LNCAP (cell line): Measurements from ENCODE around the gene NKX6-1.

Experiments
- TF ChIP-seq, protein P1 (sequence below): fragments of 450-650 bp; IDR thresholded peaks from 2 replicates; pipeline ENCODE4 v1.5.1; 2017; ENCODE audit warnings: mild to moderate bottlenecking

The NKX6-1 gene

DNA sequence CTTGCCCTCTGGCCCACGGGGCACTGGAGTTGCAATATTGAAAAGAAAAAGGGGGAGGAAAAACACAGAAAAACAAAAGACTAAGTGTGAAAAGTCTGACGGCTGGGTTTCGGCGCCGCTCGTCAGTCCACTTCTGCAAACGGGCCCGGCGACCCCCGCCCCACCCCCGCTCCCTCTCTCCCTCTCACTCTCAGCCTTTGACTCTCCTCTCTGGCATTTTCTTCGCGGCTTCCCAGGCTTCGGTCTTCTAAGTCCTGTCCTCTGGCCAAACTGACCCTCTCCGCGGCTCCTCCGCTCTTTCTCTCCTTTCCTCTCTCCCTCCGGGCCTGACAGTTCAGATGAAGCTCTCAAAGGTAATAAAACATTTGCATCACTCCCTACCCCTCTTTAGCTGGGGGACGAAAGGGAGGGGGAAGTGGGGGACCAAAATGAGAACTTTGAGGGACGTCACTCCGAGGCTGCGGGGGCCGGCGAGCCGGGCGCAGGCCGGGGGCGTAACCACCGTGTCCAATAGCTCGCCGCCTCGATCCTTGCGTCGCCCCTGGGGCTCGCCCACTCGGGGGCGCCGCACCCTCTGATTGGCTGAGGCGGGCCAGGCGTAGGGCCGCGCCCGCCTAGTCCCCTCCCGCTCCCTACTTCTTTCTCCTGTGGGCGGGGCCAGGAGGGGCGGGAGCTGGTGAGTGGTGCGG lies at the start of gene NKX6-1:
Gene NKX6-1 (minus strand): TSS at position 358 of the 689 bp plus-strand sequence. CDS start 1,064 bp downstream, outside the sequence.
- TF ChIP-seq, protein P1, sequence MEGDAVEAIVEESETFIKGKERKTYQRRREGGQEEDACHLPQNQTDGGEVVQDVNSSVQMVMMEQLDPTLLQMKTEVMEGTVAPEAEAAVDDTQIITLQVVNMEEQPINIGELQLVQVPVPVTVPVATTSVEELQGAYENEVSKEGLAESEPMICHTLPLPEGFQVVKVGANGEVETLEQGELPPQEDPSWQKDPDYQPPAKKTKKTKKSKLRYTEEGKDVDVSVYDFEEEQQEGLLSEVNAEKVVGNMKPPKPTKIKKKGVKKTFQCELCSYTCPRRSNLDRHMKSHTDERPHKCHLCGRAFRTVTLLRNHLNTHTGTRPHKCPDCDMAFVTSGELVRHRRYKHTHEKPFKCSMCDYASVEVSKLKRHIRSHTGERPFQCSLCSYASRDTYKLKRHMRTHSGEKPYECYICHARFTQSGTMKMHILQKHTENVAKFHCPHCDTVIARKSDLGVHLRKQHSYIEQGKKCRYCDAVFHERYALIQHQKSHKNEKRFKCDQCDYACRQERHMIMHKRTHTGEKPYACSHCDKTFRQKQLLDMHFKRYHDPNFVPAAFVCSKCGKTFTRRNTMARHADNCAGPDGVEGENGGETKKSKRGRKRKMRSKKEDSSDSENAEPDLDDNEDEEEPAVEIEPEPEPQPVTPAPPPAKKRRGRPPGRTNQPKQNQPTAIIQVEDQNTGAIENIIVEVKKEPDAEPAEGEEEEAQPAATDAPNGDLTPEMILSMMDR: no peak

DNA sequence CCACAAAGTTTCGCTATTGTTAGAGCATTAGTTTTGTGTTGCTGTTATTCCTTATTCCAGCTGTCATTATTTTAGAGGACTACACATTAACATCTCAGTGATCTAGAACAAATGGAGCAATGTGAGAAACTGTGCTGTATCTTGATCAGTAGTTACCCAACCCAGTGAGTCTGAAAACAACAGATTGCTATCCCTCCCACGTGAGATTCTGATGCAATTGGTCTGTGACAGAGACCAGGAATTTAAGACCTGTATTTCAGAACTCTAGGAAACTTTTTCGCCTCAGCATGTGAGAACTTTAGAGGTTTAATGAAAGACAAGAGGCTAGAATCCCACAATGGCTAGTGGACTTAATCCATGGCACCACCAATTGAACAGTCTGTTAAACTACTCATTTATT lies 48.1 kb upstream of the NKX6-1 start:
- TF ChIP-seq, protein P1: no peak

GRCh38 chr4:84545093-84545492 lies 46.0 kb upstream of the NKX6-1 start:
- TF ChIP-seq, protein P1: no peak

DNA sequence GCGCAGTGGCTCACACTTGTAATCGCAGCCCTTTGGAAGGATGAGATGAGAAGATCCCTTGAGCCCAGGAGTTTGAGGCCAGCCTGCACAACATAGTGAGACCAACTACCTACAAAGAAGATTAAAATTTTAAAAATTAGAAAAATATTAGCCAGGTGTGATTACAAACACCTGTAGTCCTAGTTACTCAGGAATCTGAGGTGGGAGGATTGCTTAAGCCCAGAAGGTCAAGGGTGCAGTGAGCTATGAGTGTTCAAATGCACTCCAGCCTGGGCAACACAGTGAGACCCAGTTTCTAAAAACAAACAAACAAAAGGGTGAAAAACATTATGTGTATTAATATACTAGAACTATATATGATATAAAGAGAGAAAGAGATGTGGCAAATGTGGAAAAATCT lies 36.8 kb upstream of the NKX6-1 start:
- TF ChIP-seq, protein P1: no peak

DNA sequence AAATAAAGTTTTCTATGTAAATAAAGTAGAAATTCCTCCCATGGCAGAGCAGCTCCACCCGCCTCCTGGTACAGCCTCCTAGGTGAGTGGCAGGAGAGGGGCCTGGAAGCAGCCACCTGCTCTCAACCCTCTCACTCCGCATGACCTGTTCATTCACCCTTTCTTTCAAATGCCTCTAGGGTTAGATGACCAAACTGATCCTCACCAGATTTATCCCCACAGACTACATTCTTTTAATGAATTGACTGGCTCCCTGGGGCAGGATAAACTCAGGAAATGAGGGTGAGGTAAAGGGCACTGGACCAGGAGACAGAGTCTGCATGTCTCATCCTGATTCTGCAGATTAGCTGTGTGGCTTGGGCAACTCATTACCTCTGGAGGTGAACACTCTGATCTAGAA lies 32.6 kb upstream of the NKX6-1 start:
- TF ChIP-seq, protein P1: no peak

GRCh38 chr4:84530871-84531270 lies 31.8 kb upstream of the NKX6-1 start:
- TF ChIP-seq, protein P1: no peak

DNA sequence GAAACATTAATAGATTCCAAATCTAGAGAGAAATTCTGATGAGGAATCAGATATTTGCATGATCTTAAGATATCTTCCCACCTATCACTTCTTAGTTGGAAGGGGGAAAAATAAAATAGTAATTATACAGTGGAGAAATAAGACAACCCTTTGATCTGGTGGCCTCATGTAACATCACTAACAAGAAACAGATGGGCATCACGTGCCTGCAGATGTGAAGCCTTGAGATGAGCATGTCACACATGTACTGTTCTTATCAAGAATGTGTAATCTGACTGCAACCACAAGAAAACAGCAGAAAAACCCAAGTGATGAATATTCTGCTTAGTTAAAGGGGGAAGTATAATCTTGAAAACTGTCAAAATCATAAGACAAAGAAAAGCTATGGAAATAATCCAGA lies 31.4 kb upstream of the NKX6-1 start:
- TF ChIP-seq, protein P1: no peak
